ENCODE data around the gene KCTD5. TPM values are rescaled to one million over a fixed set of nuclear protein-coding genes. Genes with fewer than 3 reads are reported as not detected.
"Not testable (repeated sequence)": the region's sequence is repeated elsewhere in the genome, so short reads cannot be mapped to it uniquely, and the experiment has no call there.

The KCTD5 gene
- total RNA-seq, 2 donors from 2014 or later, result 24.1 to 55.0 TPM

DNA sequence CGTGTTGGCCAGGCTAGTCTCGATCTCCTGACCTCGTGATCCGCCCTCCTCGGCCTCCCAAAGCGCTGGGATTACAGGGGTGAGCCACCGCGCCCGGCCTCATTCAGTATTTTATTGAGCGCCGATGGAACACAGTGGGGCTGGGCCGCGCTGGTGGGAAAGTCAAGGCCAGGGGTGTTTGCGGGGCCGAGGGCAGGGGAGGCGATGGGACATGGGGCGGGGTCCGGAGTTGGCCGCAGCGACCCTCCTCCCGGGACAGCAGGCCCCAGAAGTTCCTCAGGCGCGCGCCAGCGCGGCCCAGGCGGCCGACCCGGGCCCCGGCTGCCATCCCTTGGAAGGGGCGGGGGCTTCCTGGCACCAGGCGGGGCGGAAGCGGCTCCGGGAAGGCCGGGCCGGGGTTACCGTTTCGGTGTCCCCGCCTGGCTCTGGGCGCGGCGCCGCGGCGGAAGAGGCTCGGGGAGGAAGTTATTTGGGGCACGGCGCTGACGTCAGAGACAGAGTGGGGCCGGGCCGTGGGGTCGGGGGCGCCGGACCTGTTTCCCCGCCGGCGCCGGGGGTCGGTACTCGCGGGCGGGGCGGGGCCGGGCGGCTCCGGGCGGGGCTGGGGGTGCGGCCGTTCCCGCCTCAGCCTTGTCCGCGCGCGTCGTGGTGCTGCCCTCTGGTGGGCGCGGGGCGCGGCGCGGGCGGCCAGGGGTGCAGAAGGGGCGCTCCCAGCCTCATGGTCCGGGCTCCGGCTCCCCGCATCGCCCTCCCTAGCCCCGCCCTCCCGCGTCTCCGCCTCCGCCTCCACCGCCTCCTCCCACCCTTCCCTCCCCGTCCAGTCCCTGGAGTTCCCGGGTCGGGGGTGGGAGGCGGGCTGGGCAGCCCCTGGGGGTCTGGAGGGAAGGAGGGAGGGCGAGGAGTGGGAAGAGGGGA is 38.7 kb downstream of the KCTD5 start:
- 3% methylated on average over 70 of the region's 99 CpGs for WGBS
- peak overlapping the region; percentile 67 to 80 for H3K4me3 ChIP-seq
- TF ChIP-seq POLR2AphosphoS5 (IDR thresholded peaks at IDR 0.05) (peak; percentile 7), POLR2A (IDR thresholded peaks at IDR 0.05) (no peak)
- TF ChIP-seq, protein P1, sequence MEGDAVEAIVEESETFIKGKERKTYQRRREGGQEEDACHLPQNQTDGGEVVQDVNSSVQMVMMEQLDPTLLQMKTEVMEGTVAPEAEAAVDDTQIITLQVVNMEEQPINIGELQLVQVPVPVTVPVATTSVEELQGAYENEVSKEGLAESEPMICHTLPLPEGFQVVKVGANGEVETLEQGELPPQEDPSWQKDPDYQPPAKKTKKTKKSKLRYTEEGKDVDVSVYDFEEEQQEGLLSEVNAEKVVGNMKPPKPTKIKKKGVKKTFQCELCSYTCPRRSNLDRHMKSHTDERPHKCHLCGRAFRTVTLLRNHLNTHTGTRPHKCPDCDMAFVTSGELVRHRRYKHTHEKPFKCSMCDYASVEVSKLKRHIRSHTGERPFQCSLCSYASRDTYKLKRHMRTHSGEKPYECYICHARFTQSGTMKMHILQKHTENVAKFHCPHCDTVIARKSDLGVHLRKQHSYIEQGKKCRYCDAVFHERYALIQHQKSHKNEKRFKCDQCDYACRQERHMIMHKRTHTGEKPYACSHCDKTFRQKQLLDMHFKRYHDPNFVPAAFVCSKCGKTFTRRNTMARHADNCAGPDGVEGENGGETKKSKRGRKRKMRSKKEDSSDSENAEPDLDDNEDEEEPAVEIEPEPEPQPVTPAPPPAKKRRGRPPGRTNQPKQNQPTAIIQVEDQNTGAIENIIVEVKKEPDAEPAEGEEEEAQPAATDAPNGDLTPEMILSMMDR (IDR thresholded peaks at IDR 0.05), result peak; percentile 50 to 76 (median 66)
- H3K27me3 ChIP-seq (replicated peaks; ENCODE audit: insufficient read depth), result no peaks in the 10 kb centered on the region
- peak; percentile 55 for DNase-seq (ENCODE audit: low spot score)
- H3K4me1 ChIP-seq (replicated peaks), result no peaks in the 10 kb centered on the region
- H3K36me3 ChIP-seq, result no peaks in the 10 kb centered on the region
- no peaks in the 10 kb centered on the region for H3K9me3 ChIP-seq
- H3K27ac ChIP-seq, result peak overlapping the region; percentile 71 to 80
- intact Hi-C loops (cut with DNase I), result no loop called here

- peak overlapping the region; percentile 67 to 80 for H3K4me3 ChIP-seq
- H3K36me3 ChIP-seq; H3K27me3 ChIP-seq (replicated peaks; ENCODE audit: insufficient read depth); H3K4me1 ChIP-seq (replicated peaks); intact Hi-C loops (cut with DNase I); H3K9me3 ChIP-seq; DNase-seq (ENCODE audit: low spot score): not testable (repeated sequence)
- 45% methylated on average over 14 of the region's 14 CpGs for WGBS
- H3K27ac ChIP-seq, result peak overlapping the region; percentile 71 to 80
Measured at GRCh38 chr16:2721634-2722173, 39.4 kb downstream of the KCTD5 start.

DNA sequence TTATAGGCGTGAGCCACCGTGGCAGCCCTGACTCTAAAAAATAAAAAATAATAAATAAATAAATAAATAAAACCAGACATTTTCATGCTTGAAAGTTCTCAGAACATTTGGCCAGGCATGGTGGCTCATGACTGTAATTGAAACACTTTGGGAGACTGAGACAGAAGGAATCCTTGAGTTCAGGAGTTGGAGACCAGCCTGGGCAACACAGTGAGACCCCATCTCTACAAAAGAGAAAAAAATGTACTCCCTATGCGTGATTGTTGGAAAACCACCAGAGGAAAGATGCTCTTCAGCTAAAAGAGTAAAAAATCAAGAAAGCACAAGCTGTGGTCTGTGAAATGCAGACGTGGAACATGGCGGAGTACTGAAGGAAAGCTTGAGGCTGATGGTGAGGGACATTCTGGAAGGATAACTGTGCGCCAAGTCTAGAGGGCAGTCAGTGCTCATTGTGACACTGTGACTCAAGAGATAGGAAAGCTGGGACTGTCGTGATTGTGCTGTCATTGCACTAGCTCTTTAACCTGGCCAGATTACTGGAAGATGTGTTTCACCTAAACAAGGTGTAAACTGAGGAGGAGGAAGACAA is 41.9 kb downstream of the KCTD5 start:
- DNase-seq (ENCODE audit: low spot score), result no peak
- TF ChIP-seq, protein P1 (IDR thresholded peaks at IDR 0.05), result no peak
- TF ChIP-seq POLR2A (IDR thresholded peaks at IDR 0.05), result no peak
- TF ChIP-seq POLR2AphosphoS5 (IDR thresholded peaks at IDR 0.05), result no peak
- 79% methylated on average over 7 of the region's 7 CpGs for WGBS
- Histone ChIP-seq H3K36me3 (no peaks in the 10 kb centered on the region), H3K9me3 (no peaks in the 10 kb centered on the region), H3K4me3 (no peak overlapping the region), H3K27ac (no peak overlapping the region), H3K27me3 (replicated peaks; ENCODE audit: insufficient read depth) (no peaks in the 10 kb centered on the region), H3K4me1 (replicated peaks) (no peaks in the 10 kb centered on the region)
- intact Hi-C loops (cut with DNase I), result no loop called here

GRCh38 chr16:2724816-2725348 is 42.6 kb downstream of the KCTD5 start:
- H3K27me3 ChIP-seq (replicated peaks; ENCODE audit: insufficient read depth), result no peaks in the 10 kb centered on the region
- no peaks in the 10 kb centered on the region for H3K36me3 ChIP-seq
- H3K9me3 ChIP-seq, result no peaks in the 10 kb centered on the region
- no peak overlapping the region for H3K4me3 ChIP-seq
- TF ChIP-seq, protein P1 (IDR thresholded peaks at IDR 0.05), result no peak
- TF ChIP-seq POLR2AphosphoS5 (IDR thresholded peaks at IDR 0.05), result no peak
- no peak for TF ChIP-seq POLR2A (IDR thresholded peaks at IDR 0.05)
- DNase-seq (ENCODE audit: low spot score), result no peak
- intact Hi-C loops (cut with DNase I), result no loop called here
- H3K4me1 ChIP-seq (replicated peaks), result no peaks in the 10 kb centered on the region
- no peak overlapping the region for H3K27ac ChIP-seq
- WGBS, result 72% methylated on average over 15 of the region's 16 CpGs

GRCh38 chr16:2726923-2727322 is 44.6 kb downstream of the KCTD5 start:
- intact Hi-C loops (cut with DNase I), result no loop called here
- Histone ChIP-seq H3K36me3 (no peaks in the 10 kb centered on the region), H3K27ac (no peak overlapping the region), H3K27me3 (replicated peaks; ENCODE audit: insufficient read depth) (no peaks in the 10 kb centered on the region), H3K4me3 (no peak overlapping the region), H3K9me3 (no peaks in the 10 kb centered on the region), H3K4me1 (replicated peaks) (no peaks in the 10 kb centered on the region)
- TF ChIP-seq POLR2AphosphoS5 (IDR thresholded peaks at IDR 0.05) (no peak), POLR2A (IDR thresholded peaks at IDR 0.05) (no peak)
- TF ChIP-seq, protein P1 (IDR thresholded peaks at IDR 0.05), result no peak
- DNase-seq (ENCODE audit: low spot score), result no peak
- WGBS, result 92% methylated on average over 5 of the region's 5 CpGs

Measured in prostate gland (tissue), 2 donors.